ENCODE results near the gene GNAO1.

GNAO1 gene

GRCh38 chr16:56244612-56245011, 53.3 kb downstream of the GNAO1 start:
- H3K27ac ChIP-seq (ENCODE audit: low read depth, low read length) = no peak overlapping the region
- H2BK5ac ChIP-seq (ENCODE audit: low read length) = no peak overlapping the region
- no peaks in the 10 kb centered on the region for H3K79me2 ChIP-seq (ENCODE audit: control insufficient read depth, insufficient read depth, low read length)
- H3K23ac ChIP-seq (ENCODE audit: low read length) = no peak overlapping the region
- DNase-seq = no peak
- WGBS (ENCODE audit: extremely low coverage, insufficient coverage, low lambda C conversion rate) = no CpG with 5 or more reads among the region's 4 CpGs
- no peak overlapping the region for H2AK5ac ChIP-seq (ENCODE audit: low read length)
- H3K4me1 ChIP-seq (ENCODE audit: control insufficient read depth, low read depth, low read length) = no peaks in the 10 kb centered on the region
- H3K56ac ChIP-seq (ENCODE audit: low read length) = no peak overlapping the region
- H3K18ac ChIP-seq (ENCODE audit: low read length) = no peak overlapping the region
- H2BK15ac ChIP-seq (replicated peaks; ENCODE audit: low read depth) = no peak overlapping the region
- H3K4me2 ChIP-seq (ENCODE audit: low read length) = no peak overlapping the region
- H3K27me3 ChIP-seq (ENCODE audit: insufficient read depth, low read length, poor library complexity) = no peaks in the 10 kb centered on the region
- no peak overlapping the region for H2BK120ac ChIP-seq (ENCODE audit: low read depth, low read length)
- H3K4me3 ChIP-seq (ENCODE audit: low read length) = no peak overlapping the region
- no peak overlapping the region for H4K5ac ChIP-seq (ENCODE audit: low read length)
- H3K79me1 ChIP-seq (ENCODE audit: low read length) = no peaks in the 10 kb centered on the region
- no peak overlapping the region for H3K4ac ChIP-seq (ENCODE audit: low read depth, low read length)
- H4K8ac ChIP-seq (ENCODE audit: low read depth, low read length) = no peak overlapping the region
- no peaks in the 10 kb centered on the region for H3K36me3 ChIP-seq (ENCODE audit: control insufficient read depth, insufficient read depth, low read length)
- H3K9ac ChIP-seq (ENCODE audit: low read length) = no peak overlapping the region

DNA sequence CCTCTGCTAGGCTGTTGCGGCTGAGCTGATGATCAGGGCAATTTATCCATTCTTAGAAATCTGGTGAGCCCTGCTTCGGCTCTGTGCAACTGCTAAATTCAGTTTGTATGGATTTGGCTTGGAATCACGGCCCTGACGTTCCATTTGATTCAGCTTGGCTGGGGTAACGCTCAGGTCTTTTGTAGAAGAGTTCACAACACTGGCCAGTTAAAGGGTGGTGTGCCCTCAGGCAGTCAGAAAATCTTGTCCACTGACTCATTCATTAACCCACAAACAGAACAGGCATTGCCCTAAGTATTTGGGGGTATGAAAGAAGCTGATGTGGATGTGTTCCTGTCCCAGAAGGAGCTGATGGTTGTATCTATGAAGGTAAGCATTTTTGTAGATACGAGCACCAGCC, 53.9 kb downstream of the GNAO1 start:
- Histone ChIP-seq H3K27ac (ENCODE audit: low read depth, low read length) (no peak overlapping the region), H3K79me1 (ENCODE audit: low read length) (no peaks in the 10 kb centered on the region), H3K4me3 (ENCODE audit: low read length) (no peak overlapping the region), H2BK15ac (replicated peaks; ENCODE audit: low read depth) (no peak overlapping the region), H3K18ac (ENCODE audit: low read length) (no peak overlapping the region), H2BK120ac (ENCODE audit: low read depth, low read length) (no peak overlapping the region), H3K4me1 (ENCODE audit: control insufficient read depth, low read depth, low read length) (no peaks in the 10 kb centered on the region), H3K4me2 (ENCODE audit: low read length) (no peak overlapping the region), H4K8ac (ENCODE audit: low read depth, low read length) (no peak overlapping the region), H2AK5ac (ENCODE audit: low read length) (no peak overlapping the region), H3K9ac (ENCODE audit: low read length) (no peak overlapping the region), H4K5ac (ENCODE audit: low read length) (no peak overlapping the region), H3K56ac (ENCODE audit: low read length) (no peak overlapping the region), H3K27me3 (ENCODE audit: insufficient read depth, low read length, poor library complexity) (no peaks in the 10 kb centered on the region), H3K4ac (ENCODE audit: low read depth, low read length) (no peak overlapping the region), H3K79me2 (ENCODE audit: control insufficient read depth, insufficient read depth, low read length) (no peaks in the 10 kb centered on the region), H3K23ac (ENCODE audit: low read length) (no peak overlapping the region), H2BK5ac (ENCODE audit: low read length) (no peak overlapping the region), H3K36me3 (ENCODE audit: control insufficient read depth, insufficient read depth, low read length) (no peaks in the 10 kb centered on the region)
- no CpG with 5 or more reads among the region's 6 CpGs for WGBS (ENCODE audit: extremely low coverage, insufficient coverage, low lambda C conversion rate)
- DNase-seq = peak; percentile 40

DNA sequence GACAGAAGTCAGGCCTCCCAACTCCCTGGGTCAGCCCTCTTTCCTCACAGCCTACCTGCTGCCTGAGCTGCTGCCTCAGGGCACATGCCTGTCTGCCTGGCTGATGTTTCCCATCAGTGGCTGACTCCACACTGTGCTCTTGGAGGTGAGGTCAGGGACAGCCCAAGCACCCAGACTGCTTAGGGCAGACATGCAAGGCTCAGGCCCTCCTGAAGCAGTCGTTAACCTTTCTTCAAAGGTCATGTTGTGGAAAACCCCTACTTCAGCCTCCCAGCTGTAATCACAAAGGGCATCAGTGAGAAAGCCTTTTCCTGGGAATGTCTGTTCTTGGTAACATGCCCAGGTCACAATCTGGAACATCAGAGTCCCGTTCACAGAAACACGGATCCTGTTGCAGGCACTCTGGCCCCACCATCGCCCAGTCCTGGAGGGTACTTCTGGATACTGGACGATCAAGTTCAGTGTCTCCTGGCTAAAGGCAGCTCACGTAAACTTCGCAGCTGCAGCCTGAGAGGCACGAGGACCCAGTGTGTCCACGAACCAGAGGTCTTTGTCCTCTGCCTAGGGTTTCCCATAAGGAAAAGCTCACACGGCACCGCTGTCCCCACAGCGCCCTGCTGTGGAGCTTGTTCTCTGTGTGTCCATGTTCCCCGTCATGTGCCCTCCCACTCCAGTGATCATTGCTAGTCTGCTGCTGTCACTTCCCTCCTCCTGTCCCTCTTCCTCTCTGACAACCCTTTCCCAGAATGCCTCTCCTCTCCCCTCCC, 54.9 kb downstream of the GNAO1 start:
- Histone ChIP-seq H3K79me2 (ENCODE audit: control insufficient read depth, insufficient read depth, low read length) (no peaks in the 10 kb centered on the region), H3K4me3 (ENCODE audit: low read length) (no peak overlapping the region), H2BK120ac (ENCODE audit: low read depth, low read length) (no peak overlapping the region), H3K4me1 (ENCODE audit: control insufficient read depth, low read depth, low read length) (no peaks in the 10 kb centered on the region), H3K18ac (ENCODE audit: low read length) (no peak overlapping the region), H2AK5ac (ENCODE audit: low read length) (no peak overlapping the region), H2BK5ac (ENCODE audit: low read length) (no peak overlapping the region), H4K5ac (ENCODE audit: low read length) (no peak overlapping the region), H3K79me1 (ENCODE audit: low read length) (no peaks in the 10 kb centered on the region), H3K27ac (ENCODE audit: low read depth, low read length) (no peak overlapping the region), H3K27me3 (ENCODE audit: insufficient read depth, low read length, poor library complexity) (no peaks in the 10 kb centered on the region), H3K36me3 (ENCODE audit: control insufficient read depth, insufficient read depth, low read length) (no peaks in the 10 kb centered on the region), H2BK15ac (replicated peaks; ENCODE audit: low read depth) (no peak overlapping the region), H3K23ac (ENCODE audit: low read length) (no peak overlapping the region), H4K8ac (ENCODE audit: low read depth, low read length) (no peak overlapping the region), H3K4ac (ENCODE audit: low read depth, low read length) (no peak overlapping the region), H3K56ac (ENCODE audit: low read length) (no peak overlapping the region), H3K4me2 (ENCODE audit: low read length) (no peak overlapping the region), H3K9ac (ENCODE audit: low read length) (no peak overlapping the region)
- WGBS (ENCODE audit: extremely low coverage, insufficient coverage, low lambda C conversion rate) = no CpG with 5 or more reads among the region's 13 CpGs
- peak; percentile 87 for DNase-seq

DNA sequence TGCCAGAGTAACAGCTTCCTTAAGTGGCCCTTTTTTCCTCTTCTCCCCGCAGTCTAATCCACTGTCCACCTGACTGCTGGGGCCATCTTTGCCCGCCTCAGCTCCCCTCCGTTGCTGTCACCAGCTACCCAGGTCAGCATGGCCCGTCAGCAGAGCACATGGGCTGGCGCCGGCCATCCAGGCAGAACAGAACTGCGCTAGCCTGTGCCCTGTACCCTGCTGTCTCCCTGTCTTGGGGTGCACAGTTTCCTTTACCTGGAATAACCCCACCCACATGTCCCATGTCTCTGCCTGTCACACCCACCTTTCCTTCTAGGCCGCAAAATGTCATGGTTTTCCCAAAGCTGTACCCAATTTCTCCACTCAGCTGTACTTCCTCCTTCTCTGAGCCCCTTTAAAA, 55.7 kb downstream of the GNAO1 start:
- no CpG with 5 or more reads among the region's 8 CpGs for WGBS (ENCODE audit: extremely low coverage, insufficient coverage, low lambda C conversion rate)
- Histone ChIP-seq H4K8ac (ENCODE audit: low read depth, low read length) (no peak overlapping the region), H3K23ac (ENCODE audit: low read length) (no peak overlapping the region), H2BK15ac (replicated peaks; ENCODE audit: low read depth) (no peak overlapping the region), H3K4me2 (ENCODE audit: low read length) (no peak overlapping the region), H2AK5ac (ENCODE audit: low read length) (no peak overlapping the region), H3K27ac (ENCODE audit: low read depth, low read length) (no peak overlapping the region), H3K4me1 (ENCODE audit: control insufficient read depth, low read depth, low read length) (no peaks in the 10 kb centered on the region), H3K27me3 (ENCODE audit: insufficient read depth, low read length, poor library complexity) (no peaks in the 10 kb centered on the region), H3K9ac (ENCODE audit: low read length) (no peak overlapping the region), H3K18ac (ENCODE audit: low read length) (no peak overlapping the region), H3K4ac (ENCODE audit: low read depth, low read length) (no peak overlapping the region), H4K5ac (ENCODE audit: low read length) (no peak overlapping the region), H3K36me3 (ENCODE audit: control insufficient read depth, insufficient read depth, low read length) (no peaks in the 10 kb centered on the region), H3K56ac (ENCODE audit: low read length) (no peak overlapping the region), H2BK5ac (ENCODE audit: low read length) (no peak overlapping the region), H2BK120ac (ENCODE audit: low read depth, low read length) (no peak overlapping the region), H3K79me2 (ENCODE audit: control insufficient read depth, insufficient read depth, low read length) (no peaks in the 10 kb centered on the region), H3K4me3 (ENCODE audit: low read length) (no peak overlapping the region), H3K79me1 (ENCODE audit: low read length) (no peaks in the 10 kb centered on the region)
- DNase-seq = no peak

- Histone ChIP-seq H3K79me2 (ENCODE audit: control insufficient read depth, insufficient read depth, low read length) (no peaks in the 10 kb centered on the region), H2BK5ac (ENCODE audit: low read length) (no peak overlapping the region), H3K56ac (ENCODE audit: low read length) (no peak overlapping the region), H2BK120ac (ENCODE audit: low read depth, low read length) (no peak overlapping the region), H3K23ac (ENCODE audit: low read length) (no peak overlapping the region), H4K8ac (ENCODE audit: low read depth, low read length) (no peak overlapping the region), H3K36me3 (ENCODE audit: control insufficient read depth, insufficient read depth, low read length) (no peaks in the 10 kb centered on the region), H3K9ac (ENCODE audit: low read length) (no peak overlapping the region), H2BK15ac (replicated peaks; ENCODE audit: low read depth) (no peak overlapping the region), H2AK5ac (ENCODE audit: low read length) (no peak overlapping the region), H3K18ac (ENCODE audit: low read length) (no peak overlapping the region), H4K5ac (ENCODE audit: low read length) (no peak overlapping the region), H3K4me3 (ENCODE audit: low read length) (no peak overlapping the region), H3K27me3 (ENCODE audit: insufficient read depth, low read length, poor library complexity) (no peaks in the 10 kb centered on the region), H3K27ac (ENCODE audit: low read depth, low read length) (no peak overlapping the region), H3K4me1 (ENCODE audit: control insufficient read depth, low read depth, low read length) (no peaks in the 10 kb centered on the region), H3K79me1 (ENCODE audit: low read length) (no peaks in the 10 kb centered on the region), H3K4ac (ENCODE audit: low read depth, low read length) (no peak overlapping the region), H3K4me2 (ENCODE audit: low read length) (no peak overlapping the region)
- DNase-seq = no peak
Observed at GRCh38 chr16:56247808-56248207, 56.5 kb downstream of the GNAO1 start.

GRCh38 chr16:56252835-56253234, 61.5 kb downstream of the GNAO1 start:
- Histone ChIP-seq H2AK5ac (ENCODE audit: low read length) (no peak overlapping the region), H4K5ac (ENCODE audit: low read length) (no peak overlapping the region), H3K23ac (ENCODE audit: low read length) (no peak overlapping the region), H3K79me2 (ENCODE audit: control insufficient read depth, insufficient read depth, low read length) (no peaks in the 10 kb centered on the region), H3K9ac (ENCODE audit: low read length) (no peak overlapping the region), H3K4ac (ENCODE audit: low read depth, low read length) (no peak overlapping the region), H2BK120ac (ENCODE audit: low read depth, low read length) (no peak overlapping the region), H3K18ac (ENCODE audit: low read length) (no peak overlapping the region), H3K4me2 (ENCODE audit: low read length) (no peak overlapping the region), H3K79me1 (ENCODE audit: low read length) (no peaks in the 10 kb centered on the region), H3K27me3 (ENCODE audit: insufficient read depth, low read length, poor library complexity) (no peaks in the 10 kb centered on the region), H4K8ac (ENCODE audit: low read depth, low read length) (no peak overlapping the region), H2BK15ac (replicated peaks; ENCODE audit: low read depth) (no peak overlapping the region), H3K56ac (ENCODE audit: low read length) (no peak overlapping the region), H3K36me3 (ENCODE audit: control insufficient read depth, insufficient read depth, low read length) (no peaks in the 10 kb centered on the region), H3K27ac (ENCODE audit: low read depth, low read length) (no peak overlapping the region), H2BK5ac (ENCODE audit: low read length) (no peak overlapping the region), H3K4me3 (ENCODE audit: low read length) (no peak overlapping the region), H3K4me1 (ENCODE audit: control insufficient read depth, low read depth, low read length) (no peaks in the 10 kb centered on the region)
- no CpG with 5 or more reads among the region's 4 CpGs for WGBS (ENCODE audit: extremely low coverage, insufficient coverage, low lambda C conversion rate)
- no peak for DNase-seq

Measured in mesendoderm (in vitro differentiated cells).